ENCODE data around the gene CDC45.
A peak's percentile ranks its signal among the peaks of the same experiment; 100 is the strongest.

CDC45 gene

GRCh38 chr22:19476023-19476422 lies 3.7 kb upstream of the CDC45 start:
- H3K27me3 ChIP-seq (replicated peaks; ENCODE audit: control insufficient read depth, insufficient read depth, low read length) = no peaks in the 10 kb centered on the region
- no peak for TF ChIP-seq CTCF (IDR thresholded peaks at IDR 0.05; ENCODE audit: insufficient read depth, low read length, poor library complexity, severe bottlenecking)
- no peak overlapping the region for H3K4me3 ChIP-seq (replicated peaks; ENCODE audit: low read depth, low read length)
- no peak for DNase-seq (ENCODE audit: extremely low read depth, insufficient read length)
- H3K36me3 ChIP-seq (ENCODE audit: control insufficient read depth, insufficient read depth, low read length) = peaks cover 26% of the 10 kb centered on the region

- peak overlapping the region; percentile 74 for H3K4me3 ChIP-seq (replicated peaks; ENCODE audit: low read depth, low read length)
- peaks cover 15% of the 10 kb centered on the region for H3K36me3 ChIP-seq (ENCODE audit: control insufficient read depth, insufficient read depth, low read length)
- DNase-seq (ENCODE audit: extremely low read depth, insufficient read length) = no peak
- peak; percentile 18 for TF ChIP-seq CTCF (IDR thresholded peaks at IDR 0.05; ENCODE audit: insufficient read depth, low read length, poor library complexity, severe bottlenecking)
- no peaks in the 10 kb centered on the region for H3K27me3 ChIP-seq (replicated peaks; ENCODE audit: control insufficient read depth, insufficient read depth, low read length)
Observed at GRCh38 chr22:19477321-19478044, 2.2 kb upstream of the CDC45 start.

- Histone ChIP-seq H3K27me3 (replicated peaks; ENCODE audit: control insufficient read depth, insufficient read depth, low read length) (no peaks in the 10 kb centered on the region), H3K4me3 (replicated peaks; ENCODE audit: low read depth, low read length) (peak overlapping the region; percentile 74), H3K36me3 (ENCODE audit: control insufficient read depth, insufficient read depth, low read length) (peaks cover 9% of the 10 kb centered on the region)
- DNase-seq (ENCODE audit: extremely low read depth, insufficient read length) = no peak
- no peak for TF ChIP-seq CTCF (IDR thresholded peaks at IDR 0.05; ENCODE audit: insufficient read depth, low read length, poor library complexity, severe bottlenecking)
Observed at GRCh38 chr22:19478045-19478900, 1.4 kb upstream of the CDC45 start.

- Histone ChIP-seq H3K36me3 (ENCODE audit: control insufficient read depth, insufficient read depth, low read length) (peaks cover 3% of the 10 kb centered on the region; the same call in 1 of the 2 replicates), H3K27me3 (replicated peaks; ENCODE audit: control insufficient read depth, insufficient read depth, low read length) (no peaks in the 10 kb centered on the region), H3K4me3 (replicated peaks; ENCODE audit: low read depth, low read length) (peak within 1 kb of the TSS; percentile 89)
- TF ChIP-seq CTCF (IDR thresholded peaks at IDR 0.05; ENCODE audit: insufficient read depth, low read length, poor library complexity, severe bottlenecking) = no peak
- DNase-seq (ENCODE audit: extremely low read depth, insufficient read length) = peak; percentile 91
Observed at GRCh38 chr22:19478901-19479354, 792 bp upstream of the CDC45 start, which contains the start of gene UFD1. UFD1 (minus strand) TSS chr22:19479193; CDS start chr22:19479085, 108 bp downstream.

- Histone ChIP-seq H3K4me3 (replicated peaks; ENCODE audit: low read depth, low read length) (peak overlapping the region; percentile 89), H3K27me3 (replicated peaks; ENCODE audit: control insufficient read depth, insufficient read depth, low read length) (no peaks in the 10 kb centered on the region), H3K36me3 (ENCODE audit: control insufficient read depth, insufficient read depth, low read length) (peaks cover 7% of the 10 kb centered on the region)
- DNase-seq (ENCODE audit: extremely low read depth, insufficient read length) = no peak
- no peak for TF ChIP-seq CTCF (IDR thresholded peaks at IDR 0.05; ENCODE audit: insufficient read depth, low read length, poor library complexity, severe bottlenecking)
Observed at GRCh38 chr22:19480173-19480568, 451 bp downstream of the CDC45 start.

Measured in GM06990 (cell line).